ENCODE measurements around the gene PLCD1. TPM values are rescaled to one million over a fixed set of nuclear protein-coding genes. Genes with fewer than 3 reads are reported as not detected.

PLCD1 gene
- total RNA-seq, 2 experiments from 2014 or later, result 17.3 to 17.6 TPM

GRCh38 chr3:37987751-37988179, 41.7 kb downstream of the PLCD1 start:
- Mint-ChIP-seq H3K4me3 (no peak overlapping the region), H3K27me3 (no peaks in the 10 kb centered on the region), H3K36me3 (no peaks in the 10 kb centered on the region), H3K4me1 (ENCODE audit: low read depth) (no peaks in the 10 kb centered on the region), H3K9me3 (no peaks in the 10 kb centered on the region), H3K27ac (no peak overlapping the region)
- ChIA-PET CTCF (interaction anchor here (1.2 kb wide), 1 partner anchor 13 kb away, joined by 3 read pairs; no protein-coding TSS in a partner anchor), POLR2A (no interaction called here)
- intact Hi-C loops (cut with micrococcal nuclease), result no loop called here
- DNase-seq, result no peak

- Mint-ChIP-seq H3K4me1 (ENCODE audit: low read depth) (no peaks in the 10 kb centered on the region), H3K27me3 (no peaks in the 10 kb centered on the region), H3K9me3 (no peaks in the 10 kb centered on the region), H3K36me3 (no peaks in the 10 kb centered on the region), H3K4me3 (no peak overlapping the region), H3K27ac (no peak overlapping the region)
- intact Hi-C loops (cut with micrococcal nuclease), result no loop called here
- POLR2A ChIA-PET, result no interaction called here
- DNase-seq, result no peak
- CTCF ChIA-PET, result interaction anchor here (1.2 kb wide), 1 partner anchor 13 kb away, joined by 3 read pairs; no protein-coding TSS in a partner anchor
Measured at GRCh38 chr3:37987315-37987697, 42.1 kb downstream of the PLCD1 start.

- H3K27ac Mint-ChIP-seq, result no peak overlapping the region
- H3K4me3 Mint-ChIP-seq, result no peak overlapping the region
- CTCF ChIA-PET, result interaction anchor here (1.2 to 4.2 kb wide), 2 partner anchors 12 to 13 kb away, joined by 3 to 23 read pairs; no protein-coding TSS in a partner anchor
- no peaks in the 10 kb centered on the region for H3K4me1 Mint-ChIP-seq (ENCODE audit: low read depth)
- no peaks in the 10 kb centered on the region for H3K27me3 Mint-ChIP-seq
- POLR2A ChIA-PET, result no interaction called here
- H3K36me3 Mint-ChIP-seq, result no peaks in the 10 kb centered on the region
- intact Hi-C loops (cut with micrococcal nuclease), result no loop called here
- H3K9me3 Mint-ChIP-seq, result no peaks in the 10 kb centered on the region
- DNase-seq, result no peak
Measured at GRCh38 chr3:37986479-37987314, 42.7 kb downstream of the PLCD1 start.

- intact Hi-C loops (cut with micrococcal nuclease), result no loop called here
- ChIA-PET CTCF (interaction anchor here (0.6 to 4.2 kb wide), 3 partner anchors 11 to 16 kb away, joined by 3 to 23 read pairs (median 5); no protein-coding TSS in a partner anchor), POLR2A (no interaction called here)
- Mint-ChIP-seq H3K27ac (no peak overlapping the region), H3K4me3 (no peak overlapping the region), H3K4me1 (ENCODE audit: low read depth) (no peaks in the 10 kb centered on the region), H3K27me3 (no peaks in the 10 kb centered on the region), H3K9me3 (no peaks in the 10 kb centered on the region), H3K36me3 (no peaks in the 10 kb centered on the region)
- no peak for DNase-seq
Measured at GRCh38 chr3:37985637-37986320, 43.7 kb downstream of the PLCD1 start.

GRCh38 chr3:37984596-37984995, 44.8 kb downstream of the PLCD1 start:
- Mint-ChIP-seq H3K4me1 (ENCODE audit: low read depth) (no peaks in the 10 kb centered on the region), H3K4me3 (no peak overlapping the region), H3K27me3 (no peaks in the 10 kb centered on the region), H3K27ac (no peak overlapping the region), H3K36me3 (no peaks in the 10 kb centered on the region), H3K9me3 (no peaks in the 10 kb centered on the region)
- intact Hi-C loops (cut with micrococcal nuclease), result no loop called here
- CTCF ChIA-PET, result interaction anchor here (4.2 kb wide), 1 partner anchor 11 kb away, joined by 23 read pairs; no protein-coding TSS in a partner anchor
- no peak for DNase-seq
- POLR2A ChIA-PET, result no interaction called here

DNA sequence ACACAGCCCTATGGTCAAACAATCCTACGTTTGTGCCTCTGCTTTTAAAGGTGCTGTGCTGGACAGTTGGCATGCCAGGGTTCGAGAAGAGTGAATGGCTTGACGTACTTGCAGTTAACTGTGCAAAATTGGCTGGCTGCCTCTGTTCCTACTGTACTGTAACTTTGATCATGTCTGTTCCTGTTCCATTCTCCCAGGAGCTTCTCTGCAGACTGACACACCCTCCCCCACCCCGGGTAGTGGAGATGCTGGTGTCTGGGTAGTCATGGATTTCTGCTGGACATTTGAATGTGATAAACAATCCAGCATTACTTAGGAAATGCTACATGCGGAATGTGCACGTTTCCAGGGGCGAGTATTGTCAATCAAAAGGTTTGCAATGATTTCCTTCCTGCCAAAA, 45.4 kb downstream of the PLCD1 start:
- H3K27ac Mint-ChIP-seq, result no peak overlapping the region
- ChIA-PET POLR2A (interaction anchor here (0.6 kb wide), 1 partner anchor 67 kb away, joined by 3 read pairs; no protein-coding TSS in a partner anchor), CTCF (interaction anchor here (1.1 to 4.2 kb wide), 3 partner anchors 10 to 128 kb away, joined by 3 to 23 read pairs (median 5); no protein-coding TSS in a partner anchor)
- no peaks in the 10 kb centered on the region for H3K36me3 Mint-ChIP-seq
- no peaks in the 10 kb centered on the region for H3K9me3 Mint-ChIP-seq
- no peaks in the 10 kb centered on the region for H3K4me1 Mint-ChIP-seq (ENCODE audit: low read depth)
- H3K27me3 Mint-ChIP-seq, result no peaks in the 10 kb centered on the region
- no peak overlapping the region for H3K4me3 Mint-ChIP-seq
- intact Hi-C loops (cut with micrococcal nuclease), result no loop called here
- no peak for DNase-seq

DNA sequence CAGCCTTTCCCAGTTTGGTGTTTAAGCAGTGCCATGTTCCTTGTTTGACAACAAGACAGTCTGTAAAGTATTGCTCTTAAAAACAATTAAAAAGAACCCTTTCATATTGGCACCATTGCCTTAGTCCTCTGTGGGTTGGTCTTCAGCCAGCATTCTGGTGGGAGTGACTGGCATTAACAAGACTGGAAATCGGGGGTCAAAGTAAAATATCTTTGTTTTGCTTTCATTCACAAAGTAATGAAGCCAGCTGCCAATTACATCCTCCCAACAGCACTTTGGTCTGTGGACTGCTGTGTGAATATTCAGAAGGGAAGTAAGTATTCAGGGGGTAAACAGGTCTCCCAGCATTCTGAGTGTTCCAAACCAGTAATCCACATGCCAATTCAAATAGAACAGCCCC, 47.1 kb downstream of the PLCD1 start:
- no peak overlapping the region for H3K27ac Mint-ChIP-seq
- no peaks in the 10 kb centered on the region for H3K4me1 Mint-ChIP-seq (ENCODE audit: low read depth)
- no peak overlapping the region for H3K4me3 Mint-ChIP-seq
- H3K9me3 Mint-ChIP-seq, result no peaks in the 10 kb centered on the region
- H3K36me3 Mint-ChIP-seq, result no peaks in the 10 kb centered on the region
- ChIA-PET CTCF (interaction anchor here (2.5 to 4.2 kb wide), 2 partner anchors 9 to 15 kb away, joined by 7 to 23 read pairs; no protein-coding TSS in a partner anchor), POLR2A (no interaction called here)
- intact Hi-C loops (cut with micrococcal nuclease), result no loop called here
- no peak for DNase-seq
- no peaks in the 10 kb centered on the region for H3K27me3 Mint-ChIP-seq

GRCh38 chr3:37981348-37981664, 48.1 kb downstream of the PLCD1 start:
- no peaks in the 10 kb centered on the region for H3K27me3 Mint-ChIP-seq
- POLR2A ChIA-PET, result no interaction called here
- no peaks in the 10 kb centered on the region for H3K9me3 Mint-ChIP-seq
- no peaks in the 10 kb centered on the region for H3K4me1 Mint-ChIP-seq (ENCODE audit: low read depth)
- intact Hi-C loops (cut with micrococcal nuclease), result no loop called here
- no peak overlapping the region for H3K4me3 Mint-ChIP-seq
- CTCF ChIA-PET, result interaction anchor here (2.0 to 2.5 kb wide), 2 partner anchors 16 to 23 kb away, joined by 6 to 7 read pairs; no protein-coding TSS in a partner anchor
- DNase-seq, result no peak
- no peaks in the 10 kb centered on the region for H3K36me3 Mint-ChIP-seq
- H3K27ac Mint-ChIP-seq, result no peak overlapping the region

DNA sequence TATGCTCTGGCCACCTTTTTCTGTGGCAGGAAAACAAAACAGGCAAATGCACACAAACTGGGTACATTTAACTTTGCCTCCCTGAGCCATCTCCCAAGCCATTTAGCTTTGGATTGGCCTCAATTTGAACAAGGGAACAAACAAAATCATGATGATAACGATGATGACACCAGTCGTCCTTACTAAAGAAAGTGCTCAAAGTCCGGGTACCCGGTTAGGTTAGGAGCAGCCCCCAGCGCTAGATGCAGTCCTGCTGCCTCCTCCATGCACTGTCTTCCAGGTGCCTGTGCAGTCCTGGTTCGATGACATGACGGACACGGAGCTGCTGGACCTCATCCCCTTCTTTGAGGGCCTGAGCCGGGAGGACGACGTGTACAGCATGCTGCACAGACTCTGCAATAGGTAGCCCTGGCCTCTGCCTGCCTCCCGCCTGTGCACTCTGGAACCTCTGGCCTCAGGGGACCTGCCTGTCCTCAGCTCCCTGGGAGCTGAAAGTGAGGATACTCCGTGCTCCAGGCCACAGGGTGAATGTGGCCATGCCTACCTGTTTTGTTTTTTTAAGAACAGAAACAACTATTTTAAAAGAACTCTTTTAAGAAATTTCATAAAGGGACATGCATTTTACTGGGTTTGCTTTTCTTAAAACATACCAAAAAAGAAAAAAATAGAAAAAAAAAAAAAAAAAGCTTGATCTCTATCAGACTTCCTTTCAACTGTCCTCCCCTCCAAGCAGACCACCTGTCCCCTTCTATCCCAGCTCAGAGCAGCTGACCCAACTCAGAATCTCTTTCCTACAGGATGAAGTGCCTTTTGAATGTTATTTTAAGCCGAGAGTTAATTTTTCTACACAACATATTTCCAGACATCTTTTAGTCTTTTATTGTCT, 48.7 kb downstream of the PLCD1 start:
- no peaks in the 10 kb centered on the region for H3K4me1 Mint-ChIP-seq (ENCODE audit: low read depth)
- CTCF ChIA-PET, result interaction anchor here (2.0 to 2.5 kb wide), 3 partner anchors 13 to 23 kb away, joined by 6 to 14 read pairs (median 7); no protein-coding TSS in a partner anchor

DNA sequence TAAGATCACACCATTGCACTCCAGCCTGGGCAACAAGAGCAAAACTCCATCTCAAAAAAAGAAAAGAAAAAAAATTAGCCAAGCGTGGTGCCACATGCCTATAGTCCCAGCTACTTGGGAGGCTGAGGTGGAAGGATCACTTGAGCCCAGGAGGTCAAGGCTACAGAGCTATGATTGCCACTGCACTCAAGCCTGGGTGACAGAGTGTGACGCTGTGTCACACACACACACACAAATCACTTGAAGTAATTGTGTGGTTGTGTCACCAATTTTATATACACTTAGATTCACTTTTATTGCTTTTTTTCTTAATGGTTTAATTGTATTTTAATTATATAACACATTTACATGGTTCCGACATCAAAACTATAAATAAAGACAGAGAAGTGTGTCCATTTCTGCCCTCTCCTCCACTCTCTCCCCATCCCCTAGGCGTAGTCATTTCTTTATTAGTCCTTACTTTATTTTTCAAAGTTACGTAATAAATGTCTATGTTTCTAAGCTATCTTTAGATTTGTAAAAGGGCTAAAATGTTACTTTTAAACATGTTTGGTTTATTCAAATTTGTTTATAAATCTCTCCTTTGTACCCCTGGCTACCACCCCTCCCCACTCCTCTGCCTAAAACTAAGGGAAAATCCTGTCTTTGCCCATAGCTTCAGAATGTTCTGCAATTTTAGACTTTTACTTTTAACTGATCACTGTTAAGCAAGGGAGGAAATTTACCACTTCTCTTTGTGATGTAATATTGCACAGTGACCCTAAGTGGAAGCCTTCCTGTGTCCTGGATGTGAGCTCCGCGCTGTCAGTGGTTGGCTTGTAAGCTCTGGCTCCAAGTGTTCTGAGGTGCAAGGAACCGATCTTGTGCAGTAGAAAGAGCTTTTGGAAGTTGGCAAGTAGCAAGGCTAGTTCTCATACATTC, 49.6 kb downstream of the PLCD1 start:
- intact Hi-C loops (cut with micrococcal nuclease), result loop anchor here (10.0 kb wide), 1 partner anchor 135 kb away; no protein-coding TSS in a partner anchor
- Mint-ChIP-seq H3K27me3 (no peaks in the 10 kb centered on the region), H3K27ac (no peak overlapping the region), H3K4me3 (no peak overlapping the region), H3K36me3 (no peaks in the 10 kb centered on the region), H3K9me3 (no peaks in the 10 kb centered on the region), H3K4me1 (ENCODE audit: low read depth) (peaks cover 1% of the 10 kb centered on the region)
- no peak for DNase-seq
- POLR2A ChIA-PET, result interaction anchor here (1.6 kb wide), 1 partner anchor 8 kb away, joined by 5 read pairs; no protein-coding TSS in a partner anchor
- CTCF ChIA-PET, result interaction anchor here (0.9 to 2.5 kb wide), 4 partner anchors 12 to 500 kb away, joined by 3 to 14 read pairs (median 6); no protein-coding TSS in a partner anchor

More for the DNA sequence above, 48.7 kb downstream of the PLCD1 start:
- no peaks in the 10 kb centered on the region for H3K27me3 Mint-ChIP-seq
- POLR2A ChIA-PET, result interaction anchor here (1.6 kb wide), 1 partner anchor 9 kb away, joined by 5 read pairs; no protein-coding TSS in a partner anchor
- no peak overlapping the region for H3K4me3 Mint-ChIP-seq
- intact Hi-C loops (cut with micrococcal nuclease), result no loop called here
- DNase-seq, result no peak
- H3K9me3 Mint-ChIP-seq, result no peaks in the 10 kb centered on the region
- H3K36me3 Mint-ChIP-seq, result no peaks in the 10 kb centered on the region
- H3K27ac Mint-ChIP-seq, result no peak overlapping the region
